GM23248 (cell line): ENCODE data around the gene IFT43. TPM values are rescaled to one million over a fixed set of nuclear protein-coding genes. Genes with fewer than 3 reads are reported as not detected.

Experiments
- DNase-seq: peaks from one replicate; pipeline ENCODE4 v3.0.0-alpha.2; 2015
- H2AFZ ChIP-seq: fragments of 200-600 bp; sonication (generic); 2 replicates; pipeline ENCODE4 v1.6.1; 2016; ENCODE audit warnings: antibody characterized with exemption
- H3F3A ChIP-seq: fragments of 200-600 bp; sonication (generic); 2 replicates; pipeline ENCODE4 v1.6.1; 2016; ENCODE audit warnings: mild to moderate bottlenecking, antibody characterized with exemption, mixed run types; ENCODE audit not compliant: insufficient read depth
- H3K27ac ChIP-seq: fragments of 200-600 bp; sonication (generic); 2 replicates; pipeline ENCODE4 v1.5.1; 2016; ENCODE audit warnings: mild to moderate bottlenecking
- H3K27me3 ChIP-seq: fragments of 200-600 bp; sonication (generic); replicated peaks from 2 replicates; pipeline ENCODE4 v1.6.1; 2016; ENCODE audit warnings: mild to moderate bottlenecking; ENCODE audit not compliant: insufficient read depth
- H3K36me3 ChIP-seq: fragments of 200-600 bp; sonication (generic); 2 replicates; pipeline ENCODE4 v1.6.1; 2016; ENCODE audit warnings: low read depth, mild to moderate bottlenecking
- H3K4me1 ChIP-seq: fragments of 200-600 bp; sonication (generic); 2 replicates; pipeline ENCODE4 v1.6.1; 2016; ENCODE audit warnings: mild to moderate bottlenecking; ENCODE audit not compliant: insufficient read depth
- H3K4me2 ChIP-seq: fragments of 200-600 bp; sonication (generic); one replicate; pipeline ENCODE4 v1.6.1; 2016; ENCODE audit warnings: mild to moderate bottlenecking; ENCODE audit not compliant: unreplicated experiment
- H3K4me3 ChIP-seq: fragments of 200-600 bp; sonication (generic); 2 replicates; pipeline ENCODE4 v1.5.1; 2016; ENCODE audit warnings: mild to moderate bottlenecking
- H3K79me2 ChIP-seq: fragments of 200-600 bp; sonication (generic); 2 replicates; pipeline ENCODE4 v1.6.1; 2016; ENCODE audit warnings: mild to moderate bottlenecking; ENCODE audit not compliant: insufficient read depth
- H3K9ac ChIP-seq: fragments of 200-600 bp; sonication (generic); 2 replicates; pipeline ENCODE4 v1.6.1; 2016; ENCODE audit warnings: mild to moderate bottlenecking
- H3K9me2 ChIP-seq: fragments of 200-600 bp; sonication (generic); 2 replicates; pipeline ENCODE4 v1.6.1; 2016; ENCODE audit warnings: mixed run types, mild to moderate bottlenecking, moderate library complexity; ENCODE audit not compliant: insufficient read depth
- H3K9me3 ChIP-seq: fragments of 200-600 bp; sonication (generic); one replicate; pipeline ENCODE4 v1.6.1; 2017; ENCODE audit warnings: low read depth
- H4K20me1 ChIP-seq: fragments of 200-600 bp; sonication (generic); 2 replicates; pipeline ENCODE4 v1.6.0; 2016; ENCODE audit not compliant: insufficient read depth
- EZH2 ChIP-seq: fragments of 200-600 bp; sonication (generic); IDR thresholded peaks from 2 replicates; pipeline ENCODE4 v1.6.1; 2018; ENCODE audit warnings: antibody characterized with exemption, mild to moderate bottlenecking; ENCODE audit not compliant: insufficient read depth, poor library complexity, severe bottlenecking
- EZH2phosphoT487 ChIP-seq: fragments of 200-600 bp; sonication (generic); IDR thresholded peaks from 2 replicates; pipeline ENCODE4 v1.6.1; 2018; ENCODE audit warnings: antibody characterized with exemption, moderate library complexity, mild to moderate bottlenecking, low read depth; ENCODE audit not compliant: insufficient read depth
- WGBS, 2 experiments: methylation state at CpG; one replicate each; pipeline ENCODE4 v1.1.6; 2015 to 2017; ENCODE audit warnings: low lambda C conversion rate in 2 of 2, low coverage in 1 of 2; ENCODE audit errors: missing lambda C conversion rate in 2 of 2; 5-methylcytosine and 5-hydroxymethylcytosine counted together
- in situ Hi-C: fragments of 300-500 bp; cut with MboI; formaldehyde crosslinking; loops from 2 replicates; pipeline ENCODE4 v1.15.0; 2020
- polyA plus RNA-seq: library from polyadenylated mRNA; unstranded; fragments of >200 nt; fragmentation: Nextera tagmentation; extraction: Ambion mirVana; gene quantifications from 2 replicates; pipeline ENCODE4 v1.2.1, GENCODE V29; 2016
- total RNA-seq: library from RNA; depleted of rRNA; stranded (reverse); fragments of >200 nt; shearing (Covaris generic); gene quantifications from 2 replicates; pipeline ENCODE4 v1.2.3, GENCODE V29; 2014

Gene IFT43
- total and polyA plus RNA-seq, 2 experiments from 2014 or later, result 41.4 to 67.9 TPM

GRCh38 chr14:75946785-75947184, 38.8 kb upstream of the IFT43 start:
- no peak overlapping the region for H3K9ac ChIP-seq
- no peak overlapping the region for H3K27ac ChIP-seq
- no peaks in the 10 kb centered on the region for H3K79me2 ChIP-seq
- no peaks in the 10 kb centered on the region for H3K9me3 ChIP-seq
- H3K4me2 ChIP-seq, result no peak overlapping the region
- no peaks in the 10 kb centered on the region for H4K20me1 ChIP-seq
- no peak for DNase-seq
- H3F3A ChIP-seq, result no peaks in the 10 kb centered on the region
- WGBS, 2 experiments, result 97 to 98% methylated on average over 5 of the region's 5 CpGs
- H3K27me3 ChIP-seq, result no peaks in the 10 kb centered on the region
- no peaks in the 10 kb centered on the region for H3K4me1 ChIP-seq
- H3K9me2 ChIP-seq, result no peaks in the 10 kb centered on the region
- in situ Hi-C loops, result no loop called here
- H3K4me3 ChIP-seq, result no peak overlapping the region
- no peak for TF ChIP-seq EZH2
- TF ChIP-seq EZH2phosphoT487, result no peak
- no peaks in the 10 kb centered on the region for H3K36me3 ChIP-seq
- no peak overlapping the region for H2AFZ ChIP-seq

- in situ Hi-C loops, result no loop called here
- WGBS, 2 experiments, result 97% methylated on average over 3 of the region's 3 CpGs
- H3K27me3 ChIP-seq, result no peaks in the 10 kb centered on the region
- H3K4me1 ChIP-seq, result no peaks in the 10 kb centered on the region
- H2AFZ ChIP-seq, result no peak overlapping the region
- H3K9ac ChIP-seq, result no peak overlapping the region
- H3K4me3 ChIP-seq, result no peak overlapping the region
- H3F3A ChIP-seq, result no peaks in the 10 kb centered on the region
- H3K79me2 ChIP-seq, result no peaks in the 10 kb centered on the region
- no peaks in the 10 kb centered on the region for H3K9me2 ChIP-seq
- no peaks in the 10 kb centered on the region for H4K20me1 ChIP-seq
- no peaks in the 10 kb centered on the region for H3K9me3 ChIP-seq
- H3K27ac ChIP-seq, result no peak overlapping the region
- no peaks in the 10 kb centered on the region for H3K36me3 ChIP-seq
- no peak for TF ChIP-seq EZH2phosphoT487
- no peak for TF ChIP-seq EZH2
- H3K4me2 ChIP-seq, result no peak overlapping the region
- no peak for DNase-seq
Observed at GRCh38 chr14:75952489-75952888, 33.1 kb upstream of the IFT43 start.

- TF ChIP-seq EZH2phosphoT487 (no peak), EZH2 (no peak)
- no peak overlapping the region for H3K27ac ChIP-seq
- H3K36me3 ChIP-seq, result no peaks in the 10 kb centered on the region
- no peak overlapping the region for H3K4me3 ChIP-seq
- no peak overlapping the region for H3K9ac ChIP-seq
- no peak overlapping the region for H2AFZ ChIP-seq
- no peaks in the 10 kb centered on the region for H3F3A ChIP-seq
- no peaks in the 10 kb centered on the region for H3K9me3 ChIP-seq
- no peaks in the 10 kb centered on the region for H3K9me2 ChIP-seq
- H3K4me1 ChIP-seq, result no peaks in the 10 kb centered on the region
- H3K79me2 ChIP-seq, result no peaks in the 10 kb centered on the region
- in situ Hi-C loops, result no loop called here
- no peak overlapping the region for H3K4me2 ChIP-seq
- H3K27me3 ChIP-seq, result no peaks in the 10 kb centered on the region
- 83% methylated on average over 9 of the region's 9 CpGs for WGBS, 2 experiments
- DNase-seq, result no peak
- H4K20me1 ChIP-seq, result no peaks in the 10 kb centered on the region
Observed at GRCh38 chr14:75959031-75959430, 26.5 kb upstream of the IFT43 start.

- 77 to 81% methylated on average over 6 of the region's 6 CpGs for WGBS, 2 experiments
- Histone ChIP-seq H2AFZ (no peak overlapping the region), H3K4me3 (no peak overlapping the region), H3F3A (no peaks in the 10 kb centered on the region), H3K4me1 (no peaks in the 10 kb centered on the region), H3K36me3 (no peaks in the 10 kb centered on the region), H3K79me2 (no peaks in the 10 kb centered on the region), H3K4me2 (no peak overlapping the region), H4K20me1 (no peaks in the 10 kb centered on the region), H3K27ac (no peak overlapping the region), H3K9ac (no peak overlapping the region), H3K27me3 (no peaks in the 10 kb centered on the region), H3K9me3 (no peaks in the 10 kb centered on the region), H3K9me2 (no peaks in the 10 kb centered on the region)
- no peak for DNase-seq
- in situ Hi-C loops, result no loop called here
- no peak for TF ChIP-seq EZH2
- no peak for TF ChIP-seq EZH2phosphoT487
Observed at GRCh38 chr14:75960231-75960630, 25.3 kb upstream of the IFT43 start.

DNA sequence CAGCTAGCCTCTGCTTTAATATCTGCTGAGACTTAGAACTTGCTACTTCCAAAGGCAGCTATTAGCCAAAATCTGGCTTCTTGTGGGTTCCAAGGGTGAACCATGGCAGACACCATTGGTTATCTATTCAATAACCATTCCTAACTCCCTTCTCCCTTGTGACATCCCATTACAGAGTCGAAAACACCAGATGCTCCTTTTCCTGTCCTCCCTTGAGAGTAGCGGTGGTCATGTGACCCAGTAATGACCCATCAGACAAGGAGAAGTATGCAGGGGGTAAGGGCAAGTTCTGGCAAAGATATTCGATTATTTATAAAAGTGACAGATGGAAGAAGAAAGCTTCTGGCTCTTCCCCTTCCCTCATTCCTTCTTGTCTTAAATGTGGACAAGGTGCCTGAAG, 23.9 kb upstream of the IFT43 start:
- in situ Hi-C loops, result no loop called here
- H3K36me3 ChIP-seq, result no peaks in the 10 kb centered on the region
- no peaks in the 10 kb centered on the region for H4K20me1 ChIP-seq
- no peak overlapping the region for H3K9ac ChIP-seq
- H3K4me2 ChIP-seq, result no peak overlapping the region
- H3K27me3 ChIP-seq, result no peaks in the 10 kb centered on the region
- WGBS, 2 experiments, result 77 to 86% methylated on average over 3 of the region's 3 CpGs
- H3K9me2 ChIP-seq, result no peaks in the 10 kb centered on the region
- DNase-seq, result no peak
- H3F3A ChIP-seq, result no peaks in the 10 kb centered on the region
- H3K4me3 ChIP-seq, result no peak overlapping the region
- no peak overlapping the region for H2AFZ ChIP-seq
- TF ChIP-seq EZH2 (no peak), EZH2phosphoT487 (no peak)
- H3K4me1 ChIP-seq, result no peaks in the 10 kb centered on the region
- no peaks in the 10 kb centered on the region for H3K79me2 ChIP-seq
- H3K9me3 ChIP-seq, result no peaks in the 10 kb centered on the region
- H3K27ac ChIP-seq, result no peak overlapping the region
